ENCODE results near the gene STK38. TPM values are rescaled to one million over a fixed set of nuclear protein-coding genes. Genes with fewer than 3 reads are reported as not detected.
"Not testable (repeated sequence)": the region's sequence is repeated elsewhere in the genome, so short reads cannot be mapped to it uniquely, and the experiment has no call there.

The STK38 gene
- total RNA-seq, 1 donor from 2014 or later = 10.5 TPM

DNA sequence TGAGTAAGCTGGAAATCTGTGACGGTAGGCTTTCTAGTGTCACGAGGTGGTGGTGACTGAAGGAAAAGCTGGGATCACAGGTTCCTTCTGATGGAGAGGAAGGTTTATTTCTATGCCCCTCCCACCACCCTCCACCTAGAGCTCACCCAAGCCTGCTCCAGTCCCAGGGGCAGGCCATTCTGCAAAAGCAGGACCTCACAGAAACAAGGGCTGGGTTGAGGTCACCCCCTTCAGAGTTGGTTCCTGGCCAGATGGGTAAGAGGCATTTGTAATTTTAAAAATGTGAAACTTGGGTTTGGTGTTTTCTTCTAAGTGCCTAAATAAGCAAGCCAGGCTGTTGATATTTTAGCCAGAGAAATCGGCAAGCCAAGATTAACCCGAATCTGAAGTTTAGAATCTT, 57.9 kb downstream of the STK38 start:
- no peak for DNase-seq (ENCODE audit: low read depth in 2 of 2)

GRCh38 chr6:36488221-36488620, 59.1 kb downstream of the STK38 start:
- DNase-seq (ENCODE audit: low read depth in 2 of 2) = no peak

GRCh38 chr6:36487698-36488097, 59.6 kb downstream of the STK38 start:
- DNase-seq (ENCODE audit: low read depth in 2 of 2) = no peak

GRCh38 chr6:36484736-36485135, 62.5 kb downstream of the STK38 start:
- DNase-seq (ENCODE audit: low read depth in 2 of 2) = no peak

DNA sequence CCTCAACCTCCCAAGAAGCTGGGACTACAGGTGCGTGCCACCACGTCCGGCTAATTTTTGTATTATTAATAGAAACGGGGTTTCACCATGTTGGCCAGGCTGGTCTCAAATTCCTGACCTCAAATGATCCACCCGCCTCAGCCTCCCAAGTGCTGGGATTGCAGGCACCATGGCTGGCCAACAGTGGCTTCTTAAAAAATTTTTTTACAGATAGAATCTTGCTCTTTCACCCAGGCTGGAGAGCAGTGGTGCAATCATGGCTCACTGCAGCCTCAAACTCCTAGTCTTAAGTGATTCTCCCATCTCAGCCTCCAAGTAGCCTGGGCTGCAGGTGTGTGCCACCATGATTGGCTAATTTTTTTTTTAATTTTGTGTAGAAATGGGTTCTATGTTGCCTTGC, 64.0 kb downstream of the STK38 start:
- DNase-seq (ENCODE audit: low read depth in 2 of 2) = not testable (repeated sequence)

DNA sequence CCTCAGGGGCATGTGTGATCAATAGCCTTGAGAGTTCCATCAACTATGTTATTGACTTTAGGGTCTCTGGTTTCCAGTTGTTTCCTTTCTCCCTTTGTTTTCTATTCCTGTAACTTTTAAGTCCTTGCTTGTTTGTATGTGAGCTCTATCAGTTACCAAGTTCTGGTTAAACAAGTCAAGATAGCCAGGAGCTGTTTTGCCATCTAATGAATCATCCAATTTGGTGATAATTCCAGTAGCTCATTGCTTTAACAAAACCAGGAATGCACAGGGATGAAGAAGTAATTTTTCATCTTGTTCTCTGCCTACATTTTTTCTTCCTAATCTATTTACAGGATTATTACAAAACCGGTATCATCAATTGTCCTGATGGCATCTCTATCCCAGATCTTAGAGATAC, 68.0 kb downstream of the STK38 start:
- no peak for DNase-seq (ENCODE audit: low read depth in 2 of 2)

DNA sequence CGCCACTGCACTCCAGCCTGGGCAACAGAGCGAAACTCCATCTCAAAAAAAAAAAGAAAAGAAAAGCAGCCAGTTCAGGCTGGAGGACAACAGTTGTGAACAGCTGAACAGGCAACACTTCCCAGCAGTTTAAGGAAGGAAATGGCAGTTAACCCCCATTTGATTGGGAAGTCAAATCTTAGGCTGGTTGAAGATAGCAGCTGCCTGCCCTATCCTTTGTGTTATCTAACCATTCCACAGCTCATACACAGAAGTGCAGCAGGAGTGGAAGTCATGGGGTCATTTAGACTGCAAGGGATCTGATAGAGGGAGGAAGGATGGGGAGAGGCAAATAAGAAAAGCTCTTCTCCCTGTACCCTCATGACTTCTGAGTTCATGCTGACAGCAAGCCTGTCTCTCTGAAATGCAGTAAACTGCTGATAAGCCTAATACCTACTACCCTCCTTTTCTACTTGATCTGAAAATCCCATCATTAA, 69.2 kb downstream of the STK38 start:
- peak in 1 of 2 donors; percentile 19 for DNase-seq (ENCODE audit: low read depth in 2 of 2)

DNA sequence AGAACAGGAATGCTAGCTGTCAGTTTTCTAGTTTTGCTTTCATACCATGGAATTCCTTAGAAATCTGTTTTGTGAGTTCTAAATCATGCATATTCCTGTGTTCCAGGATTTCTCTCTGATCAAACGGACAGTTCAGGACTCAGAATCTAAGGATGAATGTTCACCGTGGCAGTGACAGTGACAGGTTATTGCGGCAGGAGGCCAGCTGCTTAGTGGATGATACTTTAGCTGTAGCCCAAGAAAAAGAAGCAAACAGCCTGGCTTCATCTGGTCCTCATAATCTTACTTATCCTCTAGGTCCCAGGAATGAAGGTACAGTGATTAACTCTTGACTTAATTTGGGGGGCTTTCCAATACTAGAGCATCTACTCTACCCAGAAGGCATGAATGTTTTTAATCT, 77.3 kb downstream of the STK38 start:
- no peak for DNase-seq (ENCODE audit: low read depth in 2 of 2)

- DNase-seq (ENCODE audit: low read depth in 2 of 2) = no peak
These were observed 78.1 kb downstream of the STK38 start for GRCh38 chr6:36469148-36469661.

GRCh38 chr6:36467625-36468024, 79.7 kb downstream of the STK38 start:
- DNase-seq (ENCODE audit: low read depth in 2 of 2) = no peak

GRCh38 chr6:36464233-36464632, 83.0 kb downstream of the STK38 start:
- no peak for DNase-seq (ENCODE audit: low read depth in 2 of 2)

DNA sequence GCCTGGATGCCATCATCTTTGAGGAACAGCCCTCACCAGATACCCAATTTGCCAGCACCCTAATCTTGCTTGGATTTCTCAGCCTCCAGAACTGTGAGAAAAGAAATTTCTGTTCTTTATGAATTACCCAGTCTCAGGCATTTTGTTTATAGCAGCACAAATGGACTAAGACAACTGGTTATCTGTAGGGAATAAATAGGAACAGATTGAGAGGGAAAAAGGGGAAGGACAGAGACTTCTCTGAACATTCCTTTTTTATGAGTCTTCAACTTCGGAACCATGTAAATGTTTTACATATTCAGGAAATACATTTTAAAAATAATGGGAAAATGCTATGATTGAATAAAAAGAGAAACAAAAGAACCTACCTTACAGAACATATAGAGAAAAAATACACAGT, 83.6 kb downstream of the STK38 start:
- no peak for DNase-seq (ENCODE audit: low read depth in 2 of 2)

DNA sequence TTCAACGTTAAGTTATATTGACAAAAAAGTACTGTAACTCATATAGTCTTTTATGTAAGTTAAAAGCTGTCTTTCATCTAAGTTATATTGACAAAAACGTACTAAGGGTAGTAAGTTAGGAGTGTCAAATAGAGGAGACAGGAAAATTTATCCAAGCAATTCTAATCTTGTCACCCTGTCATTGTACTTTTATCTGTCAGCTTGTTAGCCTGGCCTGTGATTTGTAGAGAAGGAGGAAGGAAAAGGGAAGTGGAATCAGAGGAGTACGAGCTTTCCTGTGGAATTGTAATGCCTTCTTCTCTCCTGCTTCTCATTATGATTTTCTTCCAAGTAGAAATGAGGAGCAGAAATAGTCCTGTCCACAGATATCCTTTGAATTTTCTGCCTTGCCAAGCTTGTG, 85.6 kb downstream of the STK38 start:
- DNase-seq (ENCODE audit: low read depth in 2 of 2) = peak in 1 of 2 donors; percentile 9

DNA sequence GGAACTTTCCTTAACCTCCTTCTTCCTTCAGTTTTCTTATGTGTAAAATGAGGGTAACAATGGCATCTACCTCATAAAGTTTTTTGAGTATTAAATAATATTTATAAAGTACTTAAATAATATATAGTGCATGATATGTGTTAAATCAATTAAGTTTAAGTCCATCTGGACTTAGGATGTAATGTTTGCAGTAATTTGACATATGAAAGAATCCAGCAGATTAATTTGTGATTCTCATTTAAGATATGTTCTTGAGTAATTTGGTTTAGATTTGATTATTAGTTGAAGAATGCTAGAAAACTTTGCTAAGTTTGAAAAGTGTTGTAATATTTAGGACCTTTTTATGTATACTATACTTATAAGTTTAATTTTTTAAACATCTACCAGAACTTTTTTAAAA, 86.4 kb downstream of the STK38 start:
- no peak for DNase-seq (ENCODE audit: low read depth in 2 of 2)

DNA sequence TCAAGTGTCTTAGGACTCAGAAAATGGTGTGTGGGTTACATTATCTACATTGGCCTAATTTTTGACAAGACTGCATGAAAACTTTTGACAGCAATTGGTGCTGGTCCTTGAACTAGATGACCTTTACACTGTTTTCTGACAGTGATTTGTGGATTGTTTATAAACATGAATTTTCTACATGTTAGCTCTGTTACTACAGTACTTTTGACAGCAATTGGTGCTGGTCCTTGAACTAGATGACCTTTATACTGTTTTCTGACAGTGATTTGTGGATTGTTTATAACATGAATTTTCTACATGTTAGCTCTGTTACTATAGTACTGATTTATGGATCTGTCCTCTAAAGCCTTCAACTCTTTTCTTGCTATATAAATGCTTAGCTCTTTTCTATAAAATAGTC, 87.8 kb downstream of the STK38 start:
- no peak for DNase-seq (ENCODE audit: low read depth in 2 of 2)

DNA sequence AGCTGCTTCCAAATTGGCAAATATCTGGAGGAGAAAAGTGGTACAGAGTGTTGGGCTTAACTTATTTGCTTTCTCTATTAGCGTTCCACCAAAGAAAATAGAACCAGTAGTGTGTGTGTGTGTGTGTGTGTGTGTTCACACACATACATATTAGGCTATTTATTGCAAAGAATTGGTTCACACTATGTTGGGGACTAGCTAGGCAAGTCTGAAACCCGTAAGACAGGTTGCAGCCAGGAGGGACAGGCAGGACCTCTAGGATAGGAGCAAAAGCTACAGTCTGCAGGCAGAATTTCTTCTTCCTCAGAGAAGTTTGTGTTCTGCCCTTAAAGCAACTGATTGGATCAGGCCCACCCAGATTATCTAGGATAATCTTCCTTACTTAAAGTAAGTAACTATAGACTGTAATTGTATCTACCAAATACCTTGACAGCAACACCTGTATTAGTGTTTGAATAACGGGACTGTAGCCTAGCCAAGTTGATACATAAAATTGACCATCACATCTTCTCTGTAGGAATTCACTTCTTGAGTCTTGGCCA, 91.7 kb downstream of the STK38 start:
- no peak for DNase-seq (ENCODE audit: low read depth in 2 of 2)

- DNase-seq (ENCODE audit: low read depth in 2 of 2) = not testable (repeated sequence)
These were observed 94.4 kb downstream of the STK38 start for GRCh38 chr6:36452897-36453296.

DNA sequence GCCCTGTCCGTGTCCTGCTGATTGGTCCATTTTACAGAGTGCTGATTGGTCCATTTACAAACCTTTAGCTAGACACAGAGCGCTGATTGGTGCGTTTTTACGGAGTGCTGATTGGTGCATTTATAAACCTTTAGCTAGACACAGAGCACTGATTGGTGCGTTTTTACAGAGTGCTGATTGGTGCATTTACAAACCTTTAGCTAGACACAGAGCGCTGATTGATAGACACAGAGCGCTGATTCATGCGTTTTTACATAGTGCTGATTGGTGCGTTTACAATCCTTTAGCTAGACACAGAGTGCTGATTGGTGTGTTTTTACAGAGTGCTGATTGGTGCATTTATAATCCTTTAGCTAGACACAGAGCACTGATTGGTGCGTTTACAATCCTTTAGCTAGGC, 98.1 kb downstream of the STK38 start:
- DNase-seq (ENCODE audit: low read depth in 2 of 2) = not testable (repeated sequence)

DNA sequence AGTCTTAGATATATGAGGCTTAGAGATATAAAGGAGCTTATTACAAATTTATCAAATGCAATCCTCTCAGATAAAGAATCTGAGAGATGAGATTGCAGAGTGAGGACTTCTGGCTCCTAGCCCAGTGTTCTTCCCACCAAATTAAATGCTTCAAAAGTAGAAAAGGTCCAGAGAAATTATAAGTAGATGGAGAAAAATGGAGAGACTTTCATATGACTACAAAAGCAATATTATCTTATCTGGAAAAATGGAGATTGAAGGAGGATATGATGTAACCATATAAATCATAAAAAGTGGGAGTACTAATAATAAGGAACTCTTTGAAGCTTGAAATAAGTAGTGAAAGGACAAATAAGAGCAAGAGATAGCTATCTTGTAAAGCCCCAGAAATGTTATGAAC, 101.7 kb downstream of the STK38 start:
- no peak for DNase-seq (ENCODE audit: low read depth in 2 of 2)

DNA sequence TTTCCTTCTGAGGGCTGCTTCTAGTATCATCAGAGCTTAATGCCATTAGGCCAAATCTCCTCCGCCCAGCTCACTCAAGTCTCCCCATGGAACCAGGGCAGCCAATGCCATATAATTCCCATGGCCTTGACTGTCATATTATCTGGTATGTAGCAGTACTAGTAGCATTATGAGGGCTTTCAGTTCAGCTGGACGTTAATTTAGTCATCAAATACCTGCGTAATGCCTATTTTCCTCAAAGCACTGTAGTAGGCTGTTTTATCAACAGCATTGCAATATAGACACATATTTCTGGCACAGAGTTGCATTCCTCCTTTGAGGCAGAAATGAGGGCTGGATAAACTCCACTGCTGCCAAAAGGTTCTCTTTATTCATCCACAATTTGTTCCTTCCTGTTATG, 102.8 kb downstream of the STK38 start:
- DNase-seq (ENCODE audit: low read depth in 2 of 2) = peak; percentile 51 to 60
